GM12878 (cell line): ENCODE data around the gene RMI2. TPM values are rescaled to one million over a fixed set of nuclear protein-coding genes. Genes with fewer than 3 reads are reported as not detected.

Experiments used
- ATAC-seq: fragments of 200-7000 bp; cut with Tn5 transposase; 3 replicates; pipeline ENCODE4 v1.9.1; 2020; ENCODE audit warnings: mild to moderate bottlenecking, moderate library complexity
- BruUV-seq: library from RNA; stranded (reverse); fragments of 400-500 nt; replicated peaks from 2 replicates; lab custom pipeline; 2021; lab: Mats Ljungman, UMichigan
- CTCF ChIA-PET: fragments of 300-600 bp; sonication (Branson Sonifier 250); formaldehyde crosslinking; extraction: SDS; loops from one replicate; lab custom pipeline; 2021; ENCODE audit warnings: inconsistent platforms; lab: Yijun Ruan, JAX
- POLR2A ChIA-PET: fragments of 350-600 bp; formaldehyde crosslinking; extraction: SDS; loops from one replicate; lab custom pipeline; 2021; ENCODE audit warnings: inconsistent platforms; lab: Charles Lee
- RAD21 ChIA-PET: fragments of 300-600 bp; sonication (Branson Sonifier 250); formaldehyde crosslinking; loops from one replicate; lab custom pipeline; 2023; ENCODE audit warnings: antibody characterized with exemption; ENCODE audit not compliant: unreplicated experiment; lab: Charles Lee
- SMC1A ChIA-PET: fragments of 300-600 bp; sonication (Branson Sonifier 250); formaldehyde crosslinking; loops from one replicate; lab custom pipeline; 2023; ENCODE audit not compliant: unreplicated experiment, uncharacterized antibody; lab: Charles Lee
- DNase-seq: peaks from one replicate; pipeline ENCODE4 v3.0.0-alpha.2; 2011; ENCODE audit warnings: low read depth, low spot score
- FAIRE-seq: peaks from 3 replicates; lab custom pipeline; 2011; peaks lifted over from hg19 to GRCh38; lab: Jason Lieb, UNC
- H2AFZ ChIP-seq: 2 replicates; pipeline ENCODE4 v1.6.0; 2011; ENCODE audit warnings: low read depth, low read length, control low read depth; ENCODE audit not compliant: control insufficient read depth
- H3K27ac ChIP-seq: 2 replicates; pipeline ENCODE4 v1.5.1; 2011; ENCODE audit warnings: control low read depth; ENCODE audit not compliant: control insufficient read depth, insufficient read depth
- H3K27me3 ChIP-seq, 2 experiments: replicated peaks in 1 of 2; 2 replicates each; pipeline versions ENCODE4 v1.6.0 to v1.6.1; 2011; ENCODE audit warnings: low read length in 1 of 2; ENCODE audit not compliant: control insufficient read depth in 2 of 2, insufficient read depth in 2 of 2
- H3K36me3 ChIP-seq, 2 experiments: 2 replicates each; pipeline ENCODE4 v1.5.1; 2011; ENCODE audit warnings: low read length in 1 of 2; ENCODE audit not compliant: control insufficient read depth in 2 of 2, insufficient read depth in 2 of 2
- H3K4me1 ChIP-seq: 2 replicates; pipeline ENCODE4 v1.6.1; 2011; ENCODE audit warnings: mild to moderate bottlenecking, low read length, moderate library complexity, mixed read lengths; ENCODE audit not compliant: control insufficient read depth, insufficient read depth
- H3K4me2 ChIP-seq: 2 replicates; pipeline ENCODE4 v1.6.0; 2011; ENCODE audit warnings: control low read depth; ENCODE audit not compliant: control insufficient read depth, insufficient read depth
- H3K4me3 ChIP-seq: fragments of 200-600 bp; sonication (generic); 2 replicates; pipeline ENCODE4 v1.5.1; 2016
- H3K79me2 ChIP-seq: 2 replicates; pipeline ENCODE4 v1.6.0; 2011; ENCODE audit warnings: low read length; ENCODE audit not compliant: control insufficient read depth, insufficient read depth
- H3K9ac ChIP-seq: 2 replicates; pipeline ENCODE4 v1.8.0; 2011; ENCODE audit warnings: low read length, control low read depth, mixed read lengths; ENCODE audit not compliant: control insufficient read depth, insufficient read depth
- H3K9me3 ChIP-seq: replicated peaks from 3 replicates; pipeline ENCODE4 v1.5.1; 2011; ENCODE audit warnings: mild to moderate bottlenecking, low read length; ENCODE audit not compliant: control insufficient read depth, insufficient read depth
- H4K20me1 ChIP-seq: 2 replicates; pipeline ENCODE4 v1.6.0; 2011; ENCODE audit not compliant: control insufficient read depth, insufficient read depth
- CEBPB ChIP-seq, 2 experiments: fragments of 150-350 bp in 1 of 2; IDR thresholded peaks; 2 replicates each; pipeline ENCODE4 v1.6.1; 2012 to 2014; ENCODE audit warnings: low read depth in 2 of 2, low read length in 2 of 2, borderline replicate concordance in 1 of 2, inconsistent platforms in 1 of 2
- IKZF2 ChIP-seq, 2 experiments: fragments of 450-650 bp; IDR thresholded peaks; 2 replicates each; pipeline ENCODE4 v1.6.1; 2017; ENCODE audit warnings: mild to moderate bottlenecking in 2 of 2, moderate library complexity in 2 of 2
- IRF4 ChIP-seq: IDR thresholded peaks from 2 replicates; pipeline ENCODE4 v1.6.1; 2011; ENCODE audit warnings: low read depth, low read length
- RUNX3 ChIP-seq: IDR thresholded peaks from 2 replicates; pipeline ENCODE4 v1.6.1; 2012; ENCODE audit warnings: low read length, inconsistent platforms
- SKIL ChIP-seq: fragments of 450-650 bp; IDR thresholded peaks from 2 replicates; pipeline ENCODE4 v1.6.1; 2017; ENCODE audit warnings: mild to moderate bottlenecking, low read depth, inconsistent platforms; ENCODE audit not compliant: poor library complexity, severe bottlenecking
- ZBTB4 ChIP-seq: fragments of 450-650 bp; formaldehyde crosslinking; IDR thresholded peaks from 2 replicates; pipeline ENCODE4 v1.4.0; 2022; ENCODE audit warnings: mild to moderate bottlenecking, moderate library complexity
- ZNF592 ChIP-seq: fragments of 450-650 bp; IDR thresholded peaks from 2 replicates; pipeline ENCODE4 v1.6.1; 2017; ENCODE audit warnings: mild to moderate bottlenecking, moderate library complexity
- ZZZ3 ChIP-seq: IDR thresholded peaks from 2 replicates; pipeline ENCODE4 v1.6.1; 2011; ENCODE audit warnings: low read depth; ENCODE audit not compliant: control insufficient read depth, insufficient read length
- WGBS: methylation state at CpG from one replicate; pipeline ENCODE4 v1.1.6; 2016; ENCODE audit warnings: low lambda C conversion rate; ENCODE audit not compliant: insufficient replicate concordance, insufficient coverage; ENCODE audit errors: missing lambda C conversion rate; 5-methylcytosine and 5-hydroxymethylcytosine counted together
- in situ Hi-C: fragments of 300-500 bp; cut with MboI; formaldehyde crosslinking; loops from 9 replicates; pipeline ENCODE4 v1.14.3; 2018; ENCODE audit warnings: mixed read lengths
- intact Hi-C: fragments of 100-400 bp; cut with micrococcal nuclease; formaldehyde crosslinking; loops from one replicate; pipeline ENCODE4 v1.14.2; 2022; ENCODE audit not compliant: unreplicated experiment
- polyA plus RNA-seq, 11 experiments: library from polyadenylated mRNA; depleted of rRNA in 4 of 11; unstranded in 6 of 11; stranded (reverse) in 5 of 11; fragments of >200 nt; fragmentation: Nextera tagmentation in 4 of 11; fragmentation: Illumina TruSeq in 1 of 11; extraction: Ambion mirVana in 4 of 11; extraction: Trizol in 1 of 11; gene quantifications; 1 replicate in 1 of 11; 2 replicates in 10 of 11; pipeline versions ENCODE4 v1.2.1 to v1.2.3, GENCODE V29; 2011 to 2016; ENCODE audit warnings: inconsistent platforms in 2 of 11, missing spikeins in 2 of 11, low read depth in 1 of 11
- total RNA-seq, 4 experiments: library from RNA; depleted of rRNA in 3 of 4; stranded (reverse); fragments of >200 nt in 3 of 4; fragmentation: Illumina TruSeq in 1 of 4; extraction: Trizol in 1 of 4; gene quantifications; 2 replicates each; pipeline versions ENCODE4 v1.2.1 to v1.2.3, GENCODE V29; 2013 to 2021

The RMI2 gene
- total and polyA plus RNA-seq, 10 of the 15 experiments (the other 5 are each of a cell fraction or from before 2014, with no cell fraction given), result 9.6 to 68.8 (median 32.1) TPM

- TF ChIP-seq RUNX3, result peak; percentile 66
- TF ChIP-seq ZBTB4, result no peak
- peak in 1 of 2 experiments; percentile 11; a peak in 1 of 4 replicates for TF ChIP-seq IKZF2 (IDR thresholded peaks at IDR 0.05)
- TF ChIP-seq CEBPB (IDR thresholded peaks at IDR 0.05; ENCODE audit: borderline replicate concordance in 1 of 2, low read depth in 2 of 2, low read length in 2 of 2), result no peak
Observed at GRCh38 chr16:11396241-11397048, 51.2 kb downstream of the RMI2 start (continued).

- intact Hi-C loops (loop anchor here (5.0 kb wide), 1 partner anchor 426 kb away; no protein-coding TSS in a partner anchor), in situ Hi-C loops (no loop called here)
- FAIRE-seq, result no peak
- no peak for TF ChIP-seq SKIL
- TF ChIP-seq IRF4, result no peak
- no peak for TF ChIP-seq ZNF592
- TF ChIP-seq ZZZ3, result no peak
Observed at GRCh38 chr16:11398136-11398535, 52.9 kb downstream of the RMI2 start.

More at GRCh38 chr16:11398136-11398535, 52.9 kb downstream of the RMI2 start:
- H2AFZ ChIP-seq, result no peak overlapping the region
- no peak for DNase-seq
- H3K4me1 ChIP-seq, result no peaks in the 10 kb centered on the region
- RAD21 ChIA-PET, result interaction anchor here (0.6 to 1.0 kb wide), 2 partner anchors 9 to 218 kb away, joined by 3 read pairs; no protein-coding TSS in a partner anchor
- CTCF ChIA-PET, result interaction anchor here (1.1 to 5.6 kb wide), 8 partner anchors 9 to 436 kb away, joined by 3 to 76 read pairs (median 14); no protein-coding TSS in a partner anchor
- H3K4me3 ChIP-seq, result no peak overlapping the region
- H3K79me2 ChIP-seq, result no peaks in the 10 kb centered on the region
- H3K9me3 ChIP-seq, result no peaks in the 10 kb centered on the region
- H3K36me3 ChIP-seq, result no peaks in the 10 kb centered on the region
- H3K27me3 ChIP-seq, result no peaks in the 10 kb centered on the region; a peak in 2 of 4 replicates
- H3K9ac ChIP-seq, result no peak overlapping the region
- SMC1A ChIA-PET, result interaction anchor here (1.0 to 2.6 kb wide), 3 partner anchors 9 to 134 kb away, joined by 3 to 21 read pairs (median 4); no protein-coding TSS in a partner anchor
- H3K27ac ChIP-seq, result no peak overlapping the region
- POLR2A ChIA-PET, result no interaction called here
- no peak overlapping the region for H3K4me2 ChIP-seq
- 53% methylated on average over 10 of the region's 10 CpGs for WGBS
- no peaks in the 10 kb centered on the region for H4K20me1 ChIP-seq
- BruUV-seq, result no TSS peak
- ATAC-seq, result no peak
